HG02981 (cell line): Measurements from ENCODE around the gene NXT1.
"Not testable (repeated sequence)": the region's sequence is repeated elsewhere in the genome, so short reads cannot be mapped to it uniquely, and the experiment has no call there.

ENCODE experiments used
- ATAC-seq: cut with Tn5 transposase; IDR thresholded peaks from one replicate; pipeline ENCODE4 v1.9.1; 2021; ENCODE audit warnings: mild to moderate bottlenecking, moderate library complexity; ENCODE audit not compliant: unreplicated experiment

Gene NXT1

GRCh38 chr20:23350196-23350903 is at the start of gene NXT1:
TSS of gene NXT1 (plus strand) at chr20:23350791. CDS start at chr20:23354042, 3,251 bp downstream.
- ATAC-seq: peak; percentile 84

DNA sequence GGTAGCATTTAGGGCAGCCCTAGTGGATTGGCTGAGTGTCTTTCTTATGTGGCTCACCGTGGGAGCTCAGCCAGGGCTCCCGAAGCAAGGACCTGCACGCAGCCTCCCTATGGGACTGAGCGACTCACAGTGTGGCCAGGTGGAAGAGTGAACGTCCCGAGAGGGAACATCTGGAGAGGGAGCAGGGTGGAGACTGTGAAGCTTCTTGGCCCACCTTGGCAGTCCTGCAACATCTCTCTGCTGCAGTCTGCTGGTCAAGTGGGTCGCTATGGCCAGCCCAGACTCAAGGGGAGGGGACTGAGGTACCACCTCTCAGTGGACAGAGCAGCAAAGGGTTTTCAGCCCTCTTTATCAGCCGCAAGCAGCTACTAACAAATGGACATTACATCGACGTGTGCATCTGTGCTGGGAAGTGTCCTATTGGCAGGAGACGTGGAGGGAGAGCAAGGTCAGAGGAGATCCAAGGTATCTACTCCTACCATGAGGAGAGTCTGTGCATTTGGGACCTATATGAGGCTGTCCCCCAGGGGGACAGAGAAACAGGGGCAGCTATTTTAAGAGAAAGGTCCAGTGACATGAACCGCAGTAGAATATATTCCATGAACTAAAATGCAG is 49.0 kb upstream of the NXT1 start:
- ATAC-seq: no peak

- ATAC-seq: no peak
Observed at GRCh38 chr20:23302386-23302785, 48.2 kb upstream of the NXT1 start.

DNA sequence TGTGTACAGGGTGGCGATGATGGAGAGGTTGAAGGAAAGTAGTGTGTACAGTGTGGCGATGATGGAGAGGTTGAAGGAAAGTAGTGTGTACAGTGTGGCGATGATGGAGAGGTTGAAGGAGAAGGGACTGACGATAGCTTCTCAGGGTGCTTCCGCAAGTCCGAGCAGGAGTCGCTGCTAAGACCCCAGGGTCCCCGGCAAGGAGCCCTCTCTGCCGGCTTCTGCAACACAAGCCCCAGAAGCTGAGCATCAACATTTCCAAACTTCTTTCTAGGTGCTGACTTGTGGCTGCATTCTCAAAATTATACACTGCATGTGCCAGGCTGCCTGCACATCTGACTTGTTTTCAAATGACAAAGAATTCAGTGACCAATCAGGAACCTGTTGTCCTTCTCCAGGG is 47.8 kb upstream of the NXT1 start:
- ATAC-seq: no peak

- ATAC-seq: no peak
Observed at GRCh38 chr20:23303325-23304102, 47.1 kb upstream of the NXT1 start.

DNA sequence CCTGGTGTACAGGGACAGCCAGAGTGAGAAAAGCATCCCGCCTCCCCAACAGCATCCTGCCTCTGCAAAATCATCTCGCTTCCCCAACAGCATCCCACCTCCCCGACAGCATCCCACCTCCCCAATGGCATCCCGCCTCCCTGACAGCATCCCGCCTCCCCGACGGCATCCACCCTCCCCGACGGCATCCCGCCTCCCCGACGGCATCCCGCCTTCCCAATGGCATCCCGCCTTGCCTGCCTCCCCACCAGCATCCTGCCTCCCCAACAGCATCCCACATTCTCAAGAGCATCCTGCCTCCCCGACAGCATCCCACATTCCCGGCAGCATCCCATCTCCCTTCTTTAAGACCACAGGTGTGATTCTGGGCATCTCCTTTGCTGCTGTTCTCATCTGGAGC is 46.0 kb upstream of the NXT1 start:
- no peak for ATAC-seq

- ATAC-seq: no peak
Observed at GRCh38 chr20:23305098-23305497, 45.5 kb upstream of the NXT1 start.

GRCh38 chr20:23307393-23307792 is 43.2 kb upstream of the NXT1 start:
- ATAC-seq: not testable (repeated sequence)

GRCh38 chr20:23308024-23308423 is 42.6 kb upstream of the NXT1 start:
- ATAC-seq: no peak

DNA sequence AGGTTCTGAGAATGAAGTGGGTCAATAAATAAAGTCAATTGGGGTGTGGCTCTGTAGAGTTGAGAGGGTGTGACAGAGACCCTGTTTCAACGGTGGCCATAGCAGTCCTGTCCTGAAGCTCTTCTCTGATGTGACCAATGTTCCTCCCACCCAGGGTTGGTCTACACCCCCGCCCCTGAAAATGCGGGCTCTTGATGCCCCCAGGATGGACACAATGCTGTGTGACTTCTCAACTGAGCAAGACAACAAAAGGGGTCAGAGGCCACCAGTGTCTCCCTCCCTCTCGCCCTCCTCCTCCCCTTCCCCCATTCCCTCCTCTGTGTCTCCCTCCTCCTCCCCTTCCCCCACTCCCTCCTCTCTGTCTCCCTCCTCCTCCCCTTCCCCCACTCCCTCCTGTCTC is 41.7 kb upstream of the NXT1 start:
- no peak for ATAC-seq

- no peak for ATAC-seq
Observed at GRCh38 chr20:23309781-23310180, 40.8 kb upstream of the NXT1 start.

GRCh38 chr20:23311947-23312506 is 38.6 kb upstream of the NXT1 start:
- no peak for ATAC-seq

DNA sequence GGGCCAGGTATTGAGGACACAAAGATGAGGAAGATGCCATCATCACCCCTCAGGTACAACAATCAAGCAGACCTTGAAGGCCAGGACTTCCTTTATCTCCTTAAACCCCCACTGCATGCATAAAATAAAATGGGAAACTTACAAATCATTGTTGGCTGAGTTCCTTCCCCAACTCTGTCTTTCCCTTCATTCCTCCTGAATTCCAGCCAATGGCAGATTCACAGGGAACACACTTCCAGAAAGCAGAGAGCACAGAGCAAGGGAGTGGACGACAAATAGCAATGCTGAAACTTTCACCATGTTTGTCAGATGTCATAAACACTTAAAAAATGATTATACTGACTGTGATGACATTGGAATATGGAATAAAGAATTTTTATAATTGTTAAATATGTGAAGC is 37.3 kb upstream of the NXT1 start:
- ATAC-seq: no peak

GRCh38 chr20:23314699-23315098 is 35.9 kb upstream of the NXT1 start:
- ATAC-seq: no peak

DNA sequence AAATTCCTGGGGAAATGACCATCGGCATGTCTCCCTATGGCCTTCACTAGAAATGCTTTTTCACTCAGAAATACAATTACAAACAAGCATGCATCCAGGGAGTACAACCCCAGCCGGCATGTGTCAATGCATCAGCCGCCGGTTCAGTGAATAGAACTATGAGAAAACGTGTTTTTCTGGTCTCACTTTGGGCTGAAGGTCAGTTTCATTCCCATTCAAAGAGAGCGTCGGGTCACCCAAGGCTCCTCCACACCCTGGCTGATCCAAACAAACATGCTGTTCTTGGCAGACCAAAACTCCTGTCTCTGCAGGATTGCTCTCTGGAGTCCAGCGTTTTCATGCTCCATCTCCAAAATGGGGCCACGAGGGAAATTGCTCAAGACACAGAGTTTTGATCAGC is 35.5 kb upstream of the NXT1 start:
- no peak for ATAC-seq

DNA sequence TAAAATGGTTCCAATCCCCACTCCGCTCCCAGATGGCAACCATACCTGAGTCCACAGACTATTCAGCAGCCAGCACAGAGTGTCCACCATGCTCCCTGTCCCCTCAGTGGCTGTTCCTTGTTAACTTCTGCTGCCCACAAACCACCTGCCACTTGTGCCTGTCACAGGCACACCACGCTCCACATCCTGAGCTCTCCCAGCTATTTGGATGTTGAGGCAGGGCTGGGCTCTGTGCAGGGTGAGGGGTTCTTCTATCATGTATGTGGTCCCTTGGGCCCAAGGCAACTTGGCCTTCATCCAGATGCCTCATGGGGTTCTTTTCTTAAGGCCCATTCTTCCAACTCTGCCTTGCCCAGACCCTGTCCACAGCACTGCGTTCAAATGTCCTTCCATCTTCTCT is 34.0 kb upstream of the NXT1 start:
- no peak for ATAC-seq

- ATAC-seq: no peak
Observed at GRCh38 chr20:23317081-23317480, 33.5 kb upstream of the NXT1 start.

- no peak for ATAC-seq
Observed at GRCh38 chr20:23318347-23318746, 32.2 kb upstream of the NXT1 start.

DNA sequence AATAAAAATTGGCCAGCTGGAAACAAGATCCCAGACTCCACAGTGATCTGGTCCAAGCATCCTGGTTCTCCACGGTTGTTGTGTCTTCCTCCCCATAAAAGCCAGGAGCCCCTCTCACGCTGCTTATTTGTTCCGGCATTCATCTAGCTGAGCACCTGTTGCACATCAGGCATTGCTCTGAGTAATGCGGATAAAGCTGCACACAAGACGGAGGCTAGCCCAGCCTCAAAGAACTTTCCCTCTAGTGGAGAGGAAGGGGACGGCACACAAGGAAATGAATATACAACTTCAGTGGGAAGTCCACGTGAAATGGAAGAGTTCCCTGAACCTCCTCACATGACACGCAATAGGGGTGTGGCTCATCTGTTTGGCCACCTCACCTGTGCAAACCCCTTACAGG is 30.3 kb upstream of the NXT1 start:
- no peak for ATAC-seq

GRCh38 chr20:23325107-23325506 is 25.5 kb upstream of the NXT1 start:
- ATAC-seq: no peak

- no peak for ATAC-seq
Observed at GRCh38 chr20:23326774-23327173, 23.8 kb upstream of the NXT1 start.
